NCI-H2196 (cell line): Measurements from ENCODE around the gene PCNX1.
"Not testable (repeated sequence)": the region's sequence is repeated elsewhere in the genome, so short reads cannot be mapped to it uniquely, and the experiment has no call there.

Experiments used
- DNase-seq: peaks from one replicate; lab custom pipeline; 2025; ENCODE audit not compliant: unreplicated experiment; lab: John Stamatoyannopoulos, UW

The PCNX1 gene

GRCh38 chr14:71063351-71063750 lies 156.1 kb downstream of the PCNX1 start:
- no peak for DNase-seq

GRCh38 chr14:71064747-71065146 lies 157.5 kb downstream of the PCNX1 start:
- not testable (repeated sequence) for DNase-seq

- no peak for DNase-seq
These were observed 162.9 kb downstream of the PCNX1 start for GRCh38 chr14:71070169-71070568.

- no peak for DNase-seq
These were observed 163.8 kb downstream of the PCNX1 start for GRCh38 chr14:71071042-71071441.

GRCh38 chr14:71076462-71077092 lies 169.3 kb downstream of the PCNX1 start:
- no peak for DNase-seq

- DNase-seq: no peak
These were observed 171.2 kb downstream of the PCNX1 start for GRCh38 chr14:71078500-71078899.

GRCh38 chr14:71086567-71086966 lies 179.3 kb downstream of the PCNX1 start:
- no peak for DNase-seq

- DNase-seq: no peak
These were observed 182.7 kb downstream of the PCNX1 start for GRCh38 chr14:71089971-71090370.

- no peak for DNase-seq
These were observed 187.5 kb downstream of the PCNX1 start for GRCh38 chr14:71094722-71095121.

- no peak for DNase-seq
These were observed 189.7 kb downstream of the PCNX1 start for GRCh38 chr14:71096947-71097346.

GRCh38 chr14:71103662-71104484 lies 196.6 kb downstream of the PCNX1 start:
- DNase-seq: peak; percentile 63

GRCh38 chr14:71105177-71105576 lies 197.9 kb downstream of the PCNX1 start:
- DNase-seq: no peak

- no peak for DNase-seq
These were observed 200.7 kb downstream of the PCNX1 start for GRCh38 chr14:71107921-71108320.

- no peak for DNase-seq
These were observed 201.3 kb downstream of the PCNX1 start for GRCh38 chr14:71108398-71109119.

- DNase-seq: no peak
These were observed 206.1 kb downstream of the PCNX1 start for GRCh38 chr14:71113376-71113775.

- DNase-seq: no peak
These were observed 207.3 kb downstream of the PCNX1 start for GRCh38 chr14:71114565-71114964.

- DNase-seq: no peak
These were observed 208.0 kb downstream of the PCNX1 start for GRCh38 chr14:71115306-71115705.

GRCh38 chr14:71115821-71116567 lies 208.7 kb downstream of the PCNX1 start:
- no peak for DNase-seq

GRCh38 chr14:71116568-71117122 lies 209.4 kb downstream of the PCNX1 start:
- DNase-seq: no peak

GRCh38 chr14:71117839-71118743 lies 210.8 kb downstream of the PCNX1 start:
- DNase-seq: no peak
